Cardiac muscle cell (in vitro differentiated cells and primary cell): ENCODE data around the gene RER1. TPM values are rescaled to one million over a fixed set of nuclear protein-coding genes. Genes with fewer than 3 reads are reported as not detected.

Experiments used
- DNase-seq, 2 donors: peaks; one replicate each; pipeline versions ENCODE4 v3.0.0 to v3.0.0-alpha.2; 2010 to 2017; ENCODE audit warnings: low read depth in 1 of 2, low spot score in 1 of 2
- H3K27ac ChIP-seq: fragments of 200-600 bp; sonication (generic); 2 replicates; pipeline ENCODE4 v1.5.1; 2016
- H3K27me3 ChIP-seq: fragments of 200-600 bp; sonication (generic); 2 replicates; pipeline ENCODE4 v1.6.0; 2016; ENCODE audit warnings: control low read depth
- H3K36me3 ChIP-seq: fragments of 200-600 bp; sonication (generic); 2 replicates; pipeline ENCODE4 v1.5.1; 2016; ENCODE audit warnings: control low read depth
- H3K4me1 ChIP-seq: fragments of 200-600 bp; sonication (generic); 2 replicates; pipeline ENCODE4 v1.8.1; 2017; ENCODE audit warnings: low read depth, mild to moderate bottlenecking, mixed run types
- H3K4me3 ChIP-seq: fragments of 200-600 bp; sonication (generic); 2 replicates; pipeline ENCODE4 v1.5.1; 2016; ENCODE audit warnings: mild to moderate bottlenecking
- H3K9me3 ChIP-seq: fragments of 200-600 bp; sonication (generic); 2 replicates; pipeline ENCODE4 v1.5.1; 2017; ENCODE audit warnings: low read depth, mild to moderate bottlenecking, control low read depth
- polyA plus RNA-seq: library from polyadenylated mRNA; unstranded; fragments of >200 nt; fragmentation: Nextera tagmentation; extraction: Ambion mirVana; gene quantifications from 2 replicates; pipeline ENCODE4 v1.2.1, GENCODE V29; 2016
- total RNA-seq: library from RNA; depleted of rRNA; stranded (reverse); fragments of >200 nt; gene quantifications from 2 replicates; pipeline ENCODE4 v1.2.3, GENCODE V29; 2016
- TF ChIP-seq, protein P1 (sequence below): IDR thresholded peaks from 2 replicates; pipeline ENCODE4 v1.5.1; 2012; ENCODE audit warnings: low read depth, mild to moderate bottlenecking, low read length

The RER1 gene
- total and polyA plus RNA-seq, 2 experiments from 2014 or later: 46.5 to 112 TPM

DNA sequence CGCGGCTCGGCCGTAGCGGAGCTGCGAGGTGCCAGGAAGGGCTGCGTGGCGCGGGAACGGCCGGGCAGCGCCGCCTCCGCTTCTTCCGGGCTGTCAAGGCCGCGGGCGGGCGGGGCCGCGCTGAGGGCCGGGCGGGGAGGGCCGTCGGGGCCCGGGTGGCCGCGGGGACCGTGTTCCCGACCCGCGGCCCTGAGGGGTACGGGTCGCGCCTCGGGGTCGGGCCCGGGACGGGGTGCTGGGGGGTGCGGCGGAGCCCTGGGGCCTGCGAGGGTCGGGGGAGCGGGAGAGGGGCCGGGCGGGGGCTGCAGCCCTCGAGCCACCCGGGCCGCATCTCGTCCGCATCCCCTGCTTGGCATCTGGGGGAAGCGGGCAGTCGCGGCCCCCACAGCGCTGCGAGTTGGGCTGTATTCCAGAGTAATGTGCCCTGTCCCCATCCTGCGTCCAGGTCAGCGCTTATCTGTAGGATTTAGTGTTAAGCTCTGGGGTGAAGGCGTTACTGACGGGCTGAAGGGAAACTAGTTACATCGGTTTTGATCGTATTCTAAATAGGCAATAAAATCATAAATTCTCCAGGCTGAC, 379 bp downstream of the RER1 start:
- Histone ChIP-seq H3K27ac (peak overlapping the region; percentile 87), H3K4me3 (peak overlapping the region; percentile 93), H3K9me3 (no peaks in the 10 kb centered on the region), H3K27me3 (no peaks in the 10 kb centered on the region), H3K36me3 (peaks cover 11% of the 10 kb centered on the region), H3K4me1 (peaks cover 5% of the 10 kb centered on the region)
- TF ChIP-seq, protein P1, sequence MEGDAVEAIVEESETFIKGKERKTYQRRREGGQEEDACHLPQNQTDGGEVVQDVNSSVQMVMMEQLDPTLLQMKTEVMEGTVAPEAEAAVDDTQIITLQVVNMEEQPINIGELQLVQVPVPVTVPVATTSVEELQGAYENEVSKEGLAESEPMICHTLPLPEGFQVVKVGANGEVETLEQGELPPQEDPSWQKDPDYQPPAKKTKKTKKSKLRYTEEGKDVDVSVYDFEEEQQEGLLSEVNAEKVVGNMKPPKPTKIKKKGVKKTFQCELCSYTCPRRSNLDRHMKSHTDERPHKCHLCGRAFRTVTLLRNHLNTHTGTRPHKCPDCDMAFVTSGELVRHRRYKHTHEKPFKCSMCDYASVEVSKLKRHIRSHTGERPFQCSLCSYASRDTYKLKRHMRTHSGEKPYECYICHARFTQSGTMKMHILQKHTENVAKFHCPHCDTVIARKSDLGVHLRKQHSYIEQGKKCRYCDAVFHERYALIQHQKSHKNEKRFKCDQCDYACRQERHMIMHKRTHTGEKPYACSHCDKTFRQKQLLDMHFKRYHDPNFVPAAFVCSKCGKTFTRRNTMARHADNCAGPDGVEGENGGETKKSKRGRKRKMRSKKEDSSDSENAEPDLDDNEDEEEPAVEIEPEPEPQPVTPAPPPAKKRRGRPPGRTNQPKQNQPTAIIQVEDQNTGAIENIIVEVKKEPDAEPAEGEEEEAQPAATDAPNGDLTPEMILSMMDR: no peak
- no peak for DNase-seq

GRCh38 chr1:2392686-2393085, 1.0 kb downstream of the RER1 start:
- H3K4me3 ChIP-seq: peak overlapping the region; percentile 93

DNA sequence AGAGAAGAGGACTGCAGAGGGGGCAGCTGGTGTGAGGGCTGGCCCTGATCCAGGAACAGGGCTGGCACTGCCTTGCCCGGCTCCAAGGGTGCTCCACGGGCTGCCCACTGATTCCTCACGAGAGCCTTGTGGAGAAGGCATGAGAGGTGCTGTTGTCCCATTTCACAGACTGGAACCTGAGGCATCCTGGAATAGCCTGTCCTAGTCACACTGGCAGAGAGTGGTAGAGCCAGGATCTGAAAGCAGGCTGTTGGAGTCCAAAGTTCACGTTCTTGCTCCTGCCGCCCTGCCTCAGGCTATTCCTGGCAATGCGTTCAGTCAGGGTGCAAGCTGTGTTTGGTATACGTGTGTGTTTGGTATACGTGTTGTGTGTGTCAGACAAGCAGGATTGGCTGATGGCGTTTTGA, 1.8 kb downstream of the RER1 start:
- Histone ChIP-seq H3K27ac (no peak overlapping the region), H3K27me3 (no peaks in the 10 kb centered on the region), H3K4me3 (no peak overlapping the region), H3K4me1 (peaks cover 5% of the 10 kb centered on the region), H3K36me3 (peaks cover 26% of the 10 kb centered on the region), H3K9me3 (no peaks in the 10 kb centered on the region)
- DNase-seq: no peak
- TF ChIP-seq, protein P1: no peak

More at GRCh38 chr1:2392686-2393085, 1.0 kb downstream of the RER1 start:
- H3K36me3 ChIP-seq: peaks cover 18% of the 10 kb centered on the region
- peak overlapping the region; percentile 87 for H3K27ac ChIP-seq
- H3K27me3 ChIP-seq: no peaks in the 10 kb centered on the region
- TF ChIP-seq, protein P1: no peak
- no peaks in the 10 kb centered on the region for H3K9me3 ChIP-seq
- H3K4me1 ChIP-seq: peaks cover 5% of the 10 kb centered on the region
- DNase-seq: no peak

- Histone ChIP-seq H3K36me3 (peaks cover 33% of the 10 kb centered on the region), H3K27me3 (no peaks in the 10 kb centered on the region), H3K4me3 (no peak overlapping the region), H3K27ac (no peak overlapping the region), H3K4me1 (peaks cover 5% of the 10 kb centered on the region), H3K9me3 (no peaks in the 10 kb centered on the region)
- DNase-seq: no peak
- TF ChIP-seq, protein P1: no peak
Observed at GRCh38 chr1:2394220-2394619, 2.6 kb downstream of the RER1 start.

DNA sequence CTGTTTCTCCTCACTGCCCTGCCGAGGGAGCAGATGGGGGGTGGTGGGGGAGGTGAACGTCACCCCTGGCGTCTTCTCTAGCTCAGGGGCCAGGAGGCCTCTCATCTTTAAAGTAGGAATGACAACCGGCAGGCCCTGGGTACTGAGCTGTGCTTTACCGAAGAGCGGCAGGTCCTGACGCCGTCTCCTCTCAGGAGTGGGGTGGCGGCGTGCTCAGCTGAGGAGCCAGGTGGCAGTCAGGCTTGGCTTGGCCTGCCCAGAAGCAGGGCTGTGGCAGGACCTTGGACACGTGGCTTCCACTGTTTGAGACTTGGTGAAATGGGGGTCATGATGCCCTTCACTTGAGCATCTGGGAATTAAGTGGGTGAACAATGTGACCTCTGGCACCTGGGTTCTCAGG, 3.1 kb downstream of the RER1 start:
- no peak overlapping the region for H3K4me3 ChIP-seq
- H3K4me1 ChIP-seq: peaks cover 5% of the 10 kb centered on the region
- no peaks in the 10 kb centered on the region for H3K9me3 ChIP-seq
- DNase-seq: no peak
- TF ChIP-seq, protein P1: no peak
- H3K27me3 ChIP-seq: no peaks in the 10 kb centered on the region
- H3K27ac ChIP-seq: no peak overlapping the region
- H3K36me3 ChIP-seq: peaks cover 37% of the 10 kb centered on the region
